HG03025 (cell line): ENCODE results near the gene MFAP2.
"Not testable (repeated sequence)": the region's sequence is repeated elsewhere in the genome, so short reads cannot be mapped to it uniquely, and the experiment has no call there.

ENCODE experiments used
- ATAC-seq: cut with Tn5 transposase; IDR thresholded peaks from one replicate; pipeline ENCODE4 v1.9.1; 2021; ENCODE audit warnings: mild to moderate bottlenecking, moderate library complexity; ENCODE audit not compliant: unreplicated experiment, low FRiP score

Gene MFAP2

DNA sequence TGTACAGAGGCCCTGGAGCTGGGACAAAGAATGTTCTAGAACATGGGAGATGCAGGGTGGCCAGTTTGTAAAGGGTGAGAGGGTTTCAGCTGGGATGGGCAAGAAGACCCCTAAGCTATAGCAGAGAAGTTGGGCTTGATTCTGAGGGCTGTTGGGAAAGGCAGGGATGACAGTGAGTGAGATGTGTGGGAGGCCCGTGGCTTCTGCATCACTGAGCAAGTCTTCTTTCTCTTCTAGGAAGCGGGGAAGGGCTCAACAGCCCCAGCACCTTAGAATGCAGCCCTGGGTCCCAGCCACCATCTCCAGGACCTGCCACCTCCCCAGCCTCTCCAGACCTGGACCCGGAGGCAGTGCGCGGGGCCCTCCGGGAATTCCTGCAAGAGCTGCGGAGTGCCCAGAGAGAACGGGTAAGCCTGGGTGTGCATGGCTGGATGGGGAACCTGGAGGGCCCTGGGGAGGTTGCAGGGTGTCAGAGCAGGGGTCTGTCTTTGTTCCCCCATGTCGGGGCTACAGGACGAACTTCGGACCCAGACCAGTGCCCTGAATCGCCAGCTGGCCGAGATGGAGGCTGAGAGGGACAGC is 14.8 kb downstream of the MFAP2 start:
- ATAC-seq: no peak

- not testable (repeated sequence) for ATAC-seq
These were observed 16.3 kb downstream of the MFAP2 start for GRCh38 chr1:16964169-16964568.

GRCh38 chr1:16961297-16962133 is 18.9 kb downstream of the MFAP2 start:
- ATAC-seq: no peak

DNA sequence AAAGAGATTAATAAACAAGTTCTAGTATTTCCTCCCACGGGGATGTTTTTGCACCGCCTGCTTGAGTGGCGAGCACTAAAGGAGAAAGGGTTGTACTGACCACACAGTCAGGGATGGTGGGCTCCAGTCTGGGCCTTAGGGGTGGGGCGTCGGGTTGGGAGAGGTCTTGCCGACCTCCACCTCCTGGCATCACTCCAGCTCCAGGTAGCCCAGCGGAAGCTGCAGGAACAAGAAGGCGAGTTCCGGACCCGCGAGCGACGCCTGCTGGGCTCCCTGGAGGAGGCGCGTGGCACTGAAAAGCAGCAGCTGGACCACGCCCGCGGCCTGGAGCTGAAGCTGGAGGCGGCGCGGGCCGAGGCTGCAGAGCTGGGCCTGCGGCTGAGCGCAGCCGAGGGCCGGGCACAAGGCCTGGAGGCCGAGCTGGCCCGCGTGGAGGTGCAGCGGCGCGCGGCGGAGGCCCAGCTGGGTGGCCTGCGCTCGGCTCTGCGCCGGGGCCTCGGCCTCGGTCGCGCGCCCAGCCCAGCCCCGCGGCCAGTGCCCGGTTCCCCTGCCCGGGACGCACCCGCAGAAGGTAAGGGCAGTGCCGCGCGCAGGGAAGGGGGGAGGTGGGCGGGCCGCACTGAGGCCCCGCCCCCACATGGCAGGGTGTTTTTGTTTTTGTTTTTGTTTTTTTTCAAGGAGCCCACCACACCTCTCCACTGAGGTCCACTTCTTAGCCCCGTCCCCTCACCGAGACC is 19.7 kb downstream of the MFAP2 start:
- no peak for ATAC-seq

DNA sequence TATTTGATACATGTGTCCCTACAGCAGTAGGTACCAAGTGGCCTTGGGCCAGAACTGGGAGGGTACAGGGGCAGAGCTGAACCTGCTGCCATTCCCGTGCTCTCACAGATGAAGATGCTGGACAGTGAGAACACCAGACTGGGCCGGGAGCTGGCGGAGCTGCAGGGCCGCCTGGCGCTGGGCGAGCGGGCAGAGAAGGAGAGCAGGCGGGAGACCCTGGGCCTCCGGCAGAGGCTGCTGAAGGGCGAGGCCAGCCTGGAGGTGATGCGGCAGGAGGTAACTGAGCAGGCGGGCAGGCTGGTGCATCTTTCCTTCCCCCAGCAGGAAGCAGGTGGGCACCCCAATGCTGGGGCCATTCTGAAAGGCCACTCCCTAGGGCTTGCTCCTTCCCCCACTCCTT is 21.9 kb downstream of the MFAP2 start:
- no peak for ATAC-seq

DNA sequence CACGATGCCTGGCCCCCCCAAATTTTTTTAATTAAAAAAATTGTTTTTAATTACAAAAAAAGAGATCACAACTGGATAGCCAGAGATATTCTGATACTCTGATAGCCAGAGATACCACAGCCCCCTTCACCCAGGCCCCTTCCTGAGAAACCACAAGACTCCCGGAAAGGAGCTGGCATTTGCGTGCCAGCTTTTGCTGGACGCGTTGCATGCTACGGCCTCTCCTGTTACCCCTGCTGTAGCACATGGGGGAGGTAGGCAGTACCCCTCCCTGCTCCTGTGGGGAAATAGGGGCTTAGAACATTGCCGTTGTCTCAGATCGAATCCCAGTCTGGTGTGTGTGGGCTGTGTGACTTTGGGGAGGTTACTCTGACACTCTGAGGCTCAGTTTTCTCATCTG is 22.7 kb downstream of the MFAP2 start:
- no peak for ATAC-seq

DNA sequence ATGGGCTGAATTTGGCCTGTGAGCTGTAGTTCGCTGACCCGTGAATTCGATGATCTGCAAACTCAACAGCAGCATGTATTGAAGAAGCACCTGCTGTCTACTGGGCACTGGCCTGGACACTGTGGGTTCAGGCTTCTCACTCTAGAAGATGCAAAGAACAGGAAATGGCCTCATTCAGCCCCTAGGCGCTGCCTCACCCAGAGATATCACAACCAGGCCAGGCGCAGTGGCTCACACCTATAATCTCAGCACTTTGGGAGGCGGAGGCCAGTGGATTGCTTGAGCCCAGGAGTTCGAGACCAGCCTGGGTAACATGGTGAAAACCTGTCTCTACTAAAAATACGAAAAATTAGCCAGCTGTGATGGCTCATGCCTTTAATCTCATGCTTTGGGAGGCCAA is 23.6 kb downstream of the MFAP2 start:
- no peak for ATAC-seq

- no peak for ATAC-seq
These were observed 25.2 kb downstream of the MFAP2 start for GRCh38 chr1:16955186-16955585.

DNA sequence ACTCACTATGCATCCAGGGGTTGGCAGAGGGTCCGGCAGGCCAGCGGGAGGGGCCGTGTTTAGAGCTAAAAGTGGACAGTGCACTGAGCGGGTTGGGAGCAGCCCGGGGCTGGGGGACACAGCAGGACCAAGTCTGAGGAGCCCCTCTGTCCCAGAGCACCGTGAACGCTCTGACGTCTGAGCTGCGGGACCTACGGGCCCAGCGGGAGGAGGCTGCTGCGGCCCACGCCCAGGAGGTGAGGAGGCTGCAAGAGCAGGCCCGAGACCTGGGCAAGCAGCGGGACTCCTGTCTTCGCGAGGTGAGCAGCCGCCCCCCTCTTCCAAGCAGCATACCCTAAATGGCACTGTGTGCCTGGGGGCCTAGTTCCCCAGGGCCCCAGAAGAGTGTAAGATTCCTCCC is 25.8 kb downstream of the MFAP2 start:
- no peak for ATAC-seq

DNA sequence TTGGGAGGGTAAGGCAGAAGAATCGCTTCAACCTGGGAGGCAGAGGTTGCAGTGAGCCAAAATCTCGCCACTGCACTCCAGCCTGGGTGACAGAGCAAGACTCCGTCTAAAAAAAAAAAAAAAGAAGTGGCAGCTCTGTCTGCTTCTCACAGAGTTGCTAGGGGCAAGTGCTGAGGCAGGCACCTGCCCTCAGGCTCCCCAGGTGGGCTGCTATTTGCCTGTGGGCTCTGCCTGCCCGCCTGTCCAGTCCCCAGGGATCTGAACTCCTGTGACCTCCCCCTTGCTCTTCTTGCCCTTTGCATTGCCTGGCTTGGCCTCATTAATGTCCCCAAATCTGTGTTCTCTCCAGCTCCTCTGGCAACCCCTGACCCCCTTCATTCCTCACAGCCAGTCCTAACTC is 28.0 kb downstream of the MFAP2 start:
- not testable (repeated sequence) for ATAC-seq

DNA sequence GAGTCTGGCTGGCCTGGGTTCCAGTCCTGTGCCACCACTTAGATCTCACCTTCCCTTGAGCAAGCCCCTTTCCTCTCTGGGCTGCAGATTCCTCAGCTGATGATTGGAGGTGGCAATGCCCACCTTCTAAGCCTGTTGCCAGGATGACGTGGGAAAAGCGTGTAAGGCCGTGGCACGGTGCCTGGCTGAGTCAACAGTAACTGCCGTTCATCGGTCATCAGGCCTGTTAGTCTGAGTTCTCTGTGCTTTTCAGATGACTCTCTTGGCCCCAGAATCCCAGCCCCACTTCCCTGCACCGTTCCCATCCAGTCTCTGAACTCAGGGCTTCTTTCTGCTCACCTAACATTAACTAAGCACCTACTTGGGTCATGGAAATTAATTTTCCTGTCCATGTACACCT is 31.4 kb downstream of the MFAP2 start:
- ATAC-seq: not testable (repeated sequence)

DNA sequence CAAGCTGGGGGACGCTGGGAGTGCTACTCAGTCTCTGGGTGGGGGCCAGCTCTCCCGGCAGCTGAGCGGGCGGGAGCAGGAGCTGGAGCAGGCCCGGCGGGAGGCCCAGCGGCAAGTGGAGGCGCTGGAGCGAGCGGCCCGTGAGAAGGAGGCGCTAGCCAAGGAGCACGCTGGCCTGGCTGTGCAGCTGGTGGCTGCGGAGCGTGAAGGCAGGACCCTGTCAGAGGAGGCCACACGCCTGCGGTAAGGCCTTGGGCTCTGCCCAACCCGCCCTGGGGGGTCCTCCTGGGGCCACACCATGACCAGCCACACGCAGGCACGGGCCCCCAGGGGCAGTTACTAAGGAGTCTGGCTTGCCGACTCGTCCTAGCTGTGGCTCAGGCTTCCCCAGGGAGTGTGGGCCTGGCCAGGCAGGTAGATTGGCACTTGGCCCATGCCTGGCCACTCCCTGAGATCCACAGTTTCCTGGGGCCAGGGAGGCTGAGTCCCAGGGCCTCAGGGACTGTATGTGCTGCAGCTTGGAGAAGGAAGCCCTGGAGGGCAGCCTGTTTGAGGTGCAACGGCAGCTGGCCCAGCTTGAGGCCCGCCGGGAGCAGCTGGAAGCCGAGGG is 32.0 kb downstream of the MFAP2 start:
- not testable (repeated sequence) for ATAC-seq

DNA sequence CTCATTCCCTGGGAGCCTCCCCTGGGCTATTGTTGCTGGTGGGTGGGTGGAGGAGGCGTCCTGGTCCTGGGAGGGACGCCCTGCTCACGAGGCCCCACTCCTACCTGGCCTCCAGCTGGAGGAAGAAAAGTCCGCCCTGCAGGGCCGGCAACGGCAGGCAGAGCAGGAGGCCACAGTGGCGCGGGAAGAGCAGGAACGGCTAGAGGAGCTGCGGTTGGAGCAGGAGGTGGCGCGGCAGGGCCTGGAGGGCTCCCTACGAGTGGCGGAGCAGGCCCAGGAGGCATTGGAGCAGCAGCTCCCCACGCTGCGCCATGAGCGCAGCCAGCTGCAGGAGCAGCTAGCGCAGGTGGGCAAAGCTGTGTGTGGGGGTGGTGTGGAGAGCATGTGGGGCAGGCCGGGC is 33.8 kb downstream of the MFAP2 start:
- no peak for ATAC-seq

GRCh38 chr1:16946185-16946584 is 34.2 kb downstream of the MFAP2 start:
- not testable (repeated sequence) for ATAC-seq

DNA sequence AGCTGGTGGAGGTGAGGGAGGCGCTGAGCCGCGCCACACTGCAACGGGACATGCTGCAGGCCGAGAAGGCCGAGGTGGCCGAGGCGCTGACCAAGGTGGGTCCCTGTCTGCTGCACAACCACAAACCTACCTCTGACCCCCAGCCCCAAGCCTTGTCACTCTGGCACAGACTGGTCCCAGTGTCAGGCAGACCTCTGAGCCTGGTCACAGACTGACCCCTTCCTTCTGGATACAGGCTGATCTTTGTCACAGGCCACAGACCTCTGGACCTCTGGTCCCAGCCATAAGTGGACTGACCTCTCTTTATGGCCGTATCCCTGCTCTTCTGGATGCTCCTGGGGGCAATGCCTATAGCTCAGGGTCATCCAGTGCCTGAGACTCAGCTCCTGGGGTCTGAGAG is 34.9 kb downstream of the MFAP2 start:
- ATAC-seq: not testable (repeated sequence)

GRCh38 chr1:16944038-16944437 is 36.4 kb downstream of the MFAP2 start:
- ATAC-seq: no peak

GRCh38 chr1:16939386-16940180 is 40.8 kb downstream of the MFAP2 start:
- ATAC-seq: not testable (repeated sequence)

DNA sequence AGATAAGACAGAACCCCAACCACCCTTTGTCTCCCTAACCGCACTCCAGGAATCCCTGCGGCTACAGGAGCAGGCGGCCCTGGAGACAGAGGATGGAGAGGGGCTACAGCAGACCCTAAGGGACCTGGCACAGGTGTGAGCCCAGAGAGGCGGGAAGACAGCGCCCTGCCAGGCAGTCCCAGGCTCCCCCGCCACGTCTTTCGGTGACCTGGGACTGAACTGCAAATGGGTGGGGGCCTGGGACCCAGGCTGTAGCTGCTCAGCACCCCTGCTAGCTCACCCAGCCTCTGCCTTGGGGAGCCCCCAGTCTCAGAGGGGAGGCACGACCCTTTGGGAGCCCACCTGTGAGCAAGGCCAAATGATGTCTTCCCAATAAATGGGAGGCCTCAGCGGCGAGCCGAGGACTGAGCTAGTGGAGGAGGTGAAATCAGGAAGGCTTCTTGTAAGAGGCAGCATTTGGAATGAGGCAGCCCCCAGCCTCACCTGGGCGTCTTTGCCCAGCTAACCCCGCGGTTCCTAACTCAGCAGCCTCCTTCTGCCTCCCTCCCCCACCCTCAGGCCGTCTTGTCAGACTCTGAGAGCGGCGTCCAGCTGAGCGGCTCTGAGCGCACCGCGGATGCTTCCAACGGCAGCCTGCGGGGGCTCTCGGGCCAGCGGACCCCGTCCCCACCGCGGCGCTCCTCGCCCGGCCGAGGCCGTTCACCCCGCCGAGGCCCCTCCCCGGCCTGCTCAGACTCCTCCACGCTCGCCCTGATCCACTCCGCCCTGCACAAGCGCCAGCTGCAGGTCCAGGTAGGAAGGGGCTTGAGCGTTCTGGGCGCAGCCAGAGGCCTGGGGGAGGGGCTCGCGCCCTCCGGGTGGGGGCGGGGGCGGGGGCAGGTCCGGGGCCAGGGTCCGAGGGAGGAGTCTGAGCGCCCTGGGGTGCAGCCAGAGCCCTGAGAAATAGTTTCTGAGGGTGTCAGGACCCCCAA is 41.8 kb downstream of the MFAP2 start:
- no peak for ATAC-seq

GRCh38 chr1:16936580-16936979 is 43.8 kb downstream of the MFAP2 start:
- ATAC-seq: not testable (repeated sequence)
